OCI-LY3 (cell line): Measurements from ENCODE around the gene MSI2.

Experiments
- EZH2phosphoT487 ChIP-seq: fragments of 200-600 bp; shearing (Covaris generic); IDR thresholded peaks from 2 replicates; pipeline ENCODE4 v1.6.1; 2018; ENCODE audit warnings: antibody characterized with exemption, mixed run types, low read depth
- TF ChIP-seq, protein P1 (sequence below): fragments of 200-600, 300-600 bp; sonication (generic); IDR thresholded peaks from 2 replicates; pipeline ENCODE4 v1.5.1; 2014; ENCODE audit warnings: antibody characterized with exemption, low read length, low read depth

DNA sequence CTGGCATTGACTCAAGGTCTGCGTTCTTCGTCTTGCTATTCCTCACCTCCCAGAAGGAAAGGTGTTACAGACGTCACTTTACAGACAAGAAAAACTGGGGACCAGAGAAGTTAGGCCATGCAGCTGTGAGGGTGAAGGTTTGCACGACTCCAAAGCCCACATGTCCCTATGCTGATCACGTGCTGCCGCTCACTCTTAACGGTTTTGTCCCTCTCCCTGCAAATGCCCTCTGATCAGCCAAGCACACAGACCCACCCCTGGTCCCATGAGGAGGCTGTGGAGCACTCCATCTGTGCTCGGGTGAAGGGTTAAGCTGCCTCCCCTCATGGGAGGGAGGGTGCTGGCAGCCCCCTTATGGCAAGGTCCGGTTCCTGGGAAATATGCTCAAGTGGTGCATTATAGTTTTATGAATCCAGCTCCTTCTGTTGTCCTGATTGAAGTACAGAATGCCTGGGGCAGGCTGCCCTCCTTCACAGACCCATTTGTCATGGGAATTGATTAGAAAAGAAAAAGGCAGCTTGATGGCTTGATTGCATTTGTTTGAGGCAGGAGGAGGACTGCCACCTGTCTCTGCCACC, 470.0 kb downstream of the MSI2 start:
- TF ChIP-seq, protein P1, sequence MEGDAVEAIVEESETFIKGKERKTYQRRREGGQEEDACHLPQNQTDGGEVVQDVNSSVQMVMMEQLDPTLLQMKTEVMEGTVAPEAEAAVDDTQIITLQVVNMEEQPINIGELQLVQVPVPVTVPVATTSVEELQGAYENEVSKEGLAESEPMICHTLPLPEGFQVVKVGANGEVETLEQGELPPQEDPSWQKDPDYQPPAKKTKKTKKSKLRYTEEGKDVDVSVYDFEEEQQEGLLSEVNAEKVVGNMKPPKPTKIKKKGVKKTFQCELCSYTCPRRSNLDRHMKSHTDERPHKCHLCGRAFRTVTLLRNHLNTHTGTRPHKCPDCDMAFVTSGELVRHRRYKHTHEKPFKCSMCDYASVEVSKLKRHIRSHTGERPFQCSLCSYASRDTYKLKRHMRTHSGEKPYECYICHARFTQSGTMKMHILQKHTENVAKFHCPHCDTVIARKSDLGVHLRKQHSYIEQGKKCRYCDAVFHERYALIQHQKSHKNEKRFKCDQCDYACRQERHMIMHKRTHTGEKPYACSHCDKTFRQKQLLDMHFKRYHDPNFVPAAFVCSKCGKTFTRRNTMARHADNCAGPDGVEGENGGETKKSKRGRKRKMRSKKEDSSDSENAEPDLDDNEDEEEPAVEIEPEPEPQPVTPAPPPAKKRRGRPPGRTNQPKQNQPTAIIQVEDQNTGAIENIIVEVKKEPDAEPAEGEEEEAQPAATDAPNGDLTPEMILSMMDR, result no peak
- no peak for TF ChIP-seq EZH2phosphoT487
